HG03460 (cell line): ENCODE measurements around the gene LRRC47.

Experiments used
- ATAC-seq: cut with Tn5 transposase; IDR thresholded peaks from one replicate; pipeline ENCODE4 v1.9.1; 2021; ENCODE audit not compliant: unreplicated experiment

LRRC47 gene

DNA sequence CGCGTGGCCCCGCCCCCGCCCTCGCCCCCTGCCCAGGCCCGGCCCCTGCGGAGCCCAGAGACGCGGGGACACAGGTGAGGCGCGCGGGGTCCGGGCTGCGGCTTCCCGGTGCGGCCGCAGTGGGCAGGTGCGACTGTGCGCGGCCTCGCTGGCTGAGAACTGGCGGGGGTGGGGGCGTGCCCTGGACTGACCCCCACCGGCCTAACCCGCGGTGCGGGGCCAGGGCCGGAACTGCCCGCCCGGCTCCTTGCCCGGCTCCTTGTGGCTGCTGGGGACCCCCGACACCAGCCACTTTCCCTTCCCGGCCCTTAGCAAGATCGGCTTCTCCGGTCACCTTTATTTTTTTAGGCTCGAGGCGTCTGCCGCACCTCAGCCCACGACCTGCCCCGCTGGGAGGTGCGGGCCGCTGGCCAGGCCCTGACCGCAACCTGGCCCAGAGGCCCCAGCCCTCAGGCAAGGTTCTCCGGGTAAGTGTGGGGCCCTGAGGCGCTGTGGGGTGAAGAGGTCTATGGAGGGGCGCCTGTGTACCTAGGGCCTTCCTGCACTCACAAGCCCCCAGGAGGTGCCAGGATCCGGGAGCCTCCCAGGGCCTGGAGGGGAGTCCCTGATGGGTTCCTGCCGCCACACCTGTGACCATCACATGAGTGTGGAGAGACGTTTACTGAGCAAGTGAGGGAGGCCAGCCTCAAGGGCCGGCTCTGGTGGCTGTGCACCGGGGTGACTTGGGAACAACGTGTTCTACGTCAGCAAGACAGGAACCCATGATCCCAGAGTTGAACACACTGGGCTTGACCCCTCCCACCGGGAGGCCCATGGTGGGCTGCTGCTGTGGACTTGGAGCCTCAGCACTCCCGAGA is 23.4 kb downstream of the LRRC47 start, which contains the start of gene SMIM1:
Gene SMIM1 (plus strand): TSS at position 35 of the 857 bp plus-strand sequence. CDS start 2,625 bp downstream, outside the sequence.
- no peak for ATAC-seq

DNA sequence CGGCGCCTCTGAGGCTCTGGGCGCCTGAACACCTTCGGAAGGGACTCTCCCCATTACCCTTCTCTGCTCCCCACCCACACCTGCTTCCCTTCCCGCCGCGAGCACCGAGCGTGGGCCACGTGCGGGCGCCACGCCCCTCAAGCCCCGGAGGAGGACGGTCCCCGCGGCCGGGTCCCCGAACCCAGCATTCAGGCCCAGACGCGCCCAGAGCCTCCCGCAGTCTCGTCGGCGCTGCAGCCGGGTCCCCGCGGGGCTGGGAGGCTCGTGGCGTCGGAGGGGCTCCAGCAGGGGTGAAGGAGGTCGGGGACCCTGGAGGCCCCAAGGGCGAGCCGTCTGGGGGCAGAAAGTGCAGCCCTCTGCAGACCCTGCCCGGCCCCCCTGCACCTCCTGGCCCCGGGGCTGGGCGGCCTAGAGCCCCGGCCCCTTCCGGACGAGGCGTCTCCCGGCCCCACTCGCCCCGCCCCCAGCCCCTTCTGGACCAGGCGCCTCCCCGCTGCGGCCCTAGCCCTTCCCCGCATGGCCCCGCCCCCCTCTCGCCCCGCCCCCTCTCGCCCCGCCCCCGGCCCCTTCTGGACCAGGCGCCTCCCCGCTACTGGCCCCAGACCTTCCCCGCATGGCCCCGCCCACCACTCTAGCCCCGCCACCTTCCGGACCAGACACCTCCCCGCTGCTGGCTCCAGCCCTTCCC is 24.1 kb downstream of the LRRC47 start:
- ATAC-seq, result peak; percentile 67

DNA sequence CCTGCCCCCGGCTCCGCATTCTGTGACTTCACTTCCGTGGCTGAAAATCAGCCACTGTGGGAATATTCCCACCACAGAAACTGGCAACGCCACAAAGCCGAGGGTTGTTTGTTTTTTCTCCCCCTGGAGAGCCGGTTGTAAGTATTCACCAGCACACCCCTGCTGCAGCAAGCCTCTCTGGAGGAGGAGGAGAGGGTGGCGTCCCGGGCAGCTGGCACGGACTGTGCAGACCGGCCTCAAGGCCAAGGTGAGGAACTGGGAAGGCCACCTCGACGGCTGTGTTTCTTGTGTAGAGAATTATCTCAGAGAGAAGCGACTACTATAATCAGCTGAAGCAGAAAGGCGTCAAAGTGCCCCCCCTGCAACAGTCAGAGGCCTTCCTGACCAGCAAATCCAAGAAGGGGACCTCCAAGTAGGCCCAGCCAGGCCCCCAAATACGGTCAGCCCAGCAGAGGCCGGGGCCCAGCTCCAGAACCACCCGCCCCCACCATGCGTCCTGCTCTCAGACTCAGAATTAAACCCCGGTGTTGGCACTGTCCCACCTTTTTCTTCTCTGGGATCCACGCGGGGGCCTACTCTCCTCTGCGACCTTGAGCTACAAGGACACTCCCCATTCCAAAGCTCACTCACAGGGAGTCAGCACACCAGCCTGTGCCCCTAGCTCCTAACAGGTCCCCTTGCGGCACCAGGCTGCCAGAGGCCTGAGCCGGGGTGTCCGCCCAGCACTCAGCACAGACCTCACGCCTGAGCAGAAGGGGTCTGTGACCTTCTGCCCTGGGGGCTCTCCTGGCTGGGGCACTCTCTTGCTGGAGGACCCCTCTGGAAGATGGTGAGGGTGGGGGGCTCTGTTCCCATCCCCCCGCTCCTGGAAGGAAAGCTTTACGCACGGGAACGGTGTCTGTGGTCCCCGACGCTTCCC is 24.9 kb downstream of the LRRC47 start:
- no peak for ATAC-seq

DNA sequence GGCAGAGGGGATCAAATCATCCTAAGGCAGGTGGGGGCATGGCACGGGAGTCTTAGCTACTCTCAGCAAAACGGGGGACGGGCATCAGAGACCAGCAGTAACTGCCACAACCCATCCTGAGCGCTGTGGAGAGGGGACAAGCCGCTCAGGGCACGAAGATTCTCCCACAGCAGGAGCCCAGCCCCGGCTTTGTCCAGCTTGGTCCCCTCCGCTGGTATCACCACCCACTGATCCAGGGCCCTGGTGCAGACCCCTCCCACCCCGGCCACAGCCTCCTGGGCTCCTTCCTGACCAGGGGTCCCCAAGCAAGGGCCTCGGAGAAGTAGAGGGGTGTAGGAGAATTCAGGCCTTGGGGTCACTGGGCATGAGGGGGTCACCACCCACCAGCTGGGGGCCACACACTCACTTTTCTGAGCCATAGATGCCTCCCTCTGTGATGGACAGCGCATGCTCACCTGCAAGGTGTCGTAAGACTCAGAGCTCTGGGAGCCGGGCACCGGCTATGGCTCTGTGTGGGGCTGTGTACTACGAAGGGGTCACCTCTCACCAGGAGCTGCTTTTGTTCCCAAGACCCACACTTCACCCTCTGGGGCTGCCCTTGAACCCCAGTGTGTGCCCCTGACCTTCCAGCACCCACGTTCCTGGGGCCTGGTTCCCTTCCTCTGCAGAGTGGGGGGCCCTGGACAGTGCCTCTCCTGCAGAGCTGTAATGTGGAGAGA is 26.1 kb downstream of the LRRC47 start:
- no peak for ATAC-seq

DNA sequence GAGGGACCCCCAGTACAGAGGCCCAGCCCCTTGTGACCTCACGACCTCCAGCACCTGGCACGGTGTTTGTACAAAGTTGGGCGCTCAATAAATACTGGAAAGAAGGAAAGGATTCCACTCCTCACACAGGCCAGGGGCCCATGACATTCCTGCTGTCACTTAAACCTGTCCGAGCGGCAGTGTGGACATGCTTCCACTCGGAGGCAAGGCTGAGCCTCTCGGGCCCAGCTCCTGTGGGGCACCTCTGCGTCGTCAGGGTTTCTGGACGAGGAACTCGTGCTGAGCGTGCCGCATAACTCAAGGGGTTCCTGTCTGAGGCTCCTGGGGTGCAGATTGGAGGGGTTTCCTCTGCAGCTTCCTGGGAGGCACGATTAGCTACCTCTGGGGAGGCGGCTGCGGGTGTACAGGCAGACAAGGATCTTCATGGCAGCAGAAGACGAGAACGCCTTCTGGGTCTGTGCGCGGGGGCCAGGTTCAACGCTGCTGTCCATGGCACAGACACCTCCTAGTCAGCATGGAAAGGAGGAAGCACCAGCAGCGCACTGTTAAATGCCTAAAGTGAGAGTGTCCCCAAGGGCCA is 27.4 kb downstream of the LRRC47 start:
- ATAC-seq, result no peak

DNA sequence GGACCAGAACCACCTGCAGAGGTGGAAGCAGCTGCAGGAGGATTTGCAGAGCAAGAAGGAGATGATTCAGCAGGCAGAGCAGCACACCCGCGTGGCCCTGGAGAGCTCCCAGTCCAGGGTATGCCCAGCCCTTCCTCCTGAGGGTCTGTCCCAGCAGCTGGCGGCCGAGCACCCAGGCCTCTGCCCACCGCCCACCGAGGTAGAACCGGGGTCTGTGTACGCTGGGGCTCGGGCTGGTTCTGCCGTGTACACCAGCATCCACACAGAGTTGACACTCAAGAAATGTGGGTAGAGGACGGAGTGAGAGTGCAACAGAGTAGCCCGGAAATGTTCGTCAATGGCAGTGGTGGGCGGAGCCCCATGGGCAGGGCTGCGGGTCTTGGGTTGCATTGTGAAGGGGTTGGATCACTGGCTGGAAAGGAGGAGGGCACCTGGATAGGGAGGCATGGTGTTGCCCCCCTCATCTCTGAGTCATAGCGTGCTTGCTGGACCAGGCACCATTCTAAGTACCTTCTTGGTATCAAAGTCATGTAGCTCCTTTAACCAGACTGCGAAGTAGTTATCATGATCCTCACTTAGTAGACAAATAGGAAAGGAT is 28.9 kb downstream of the LRRC47 start:
- no peak for ATAC-seq

DNA sequence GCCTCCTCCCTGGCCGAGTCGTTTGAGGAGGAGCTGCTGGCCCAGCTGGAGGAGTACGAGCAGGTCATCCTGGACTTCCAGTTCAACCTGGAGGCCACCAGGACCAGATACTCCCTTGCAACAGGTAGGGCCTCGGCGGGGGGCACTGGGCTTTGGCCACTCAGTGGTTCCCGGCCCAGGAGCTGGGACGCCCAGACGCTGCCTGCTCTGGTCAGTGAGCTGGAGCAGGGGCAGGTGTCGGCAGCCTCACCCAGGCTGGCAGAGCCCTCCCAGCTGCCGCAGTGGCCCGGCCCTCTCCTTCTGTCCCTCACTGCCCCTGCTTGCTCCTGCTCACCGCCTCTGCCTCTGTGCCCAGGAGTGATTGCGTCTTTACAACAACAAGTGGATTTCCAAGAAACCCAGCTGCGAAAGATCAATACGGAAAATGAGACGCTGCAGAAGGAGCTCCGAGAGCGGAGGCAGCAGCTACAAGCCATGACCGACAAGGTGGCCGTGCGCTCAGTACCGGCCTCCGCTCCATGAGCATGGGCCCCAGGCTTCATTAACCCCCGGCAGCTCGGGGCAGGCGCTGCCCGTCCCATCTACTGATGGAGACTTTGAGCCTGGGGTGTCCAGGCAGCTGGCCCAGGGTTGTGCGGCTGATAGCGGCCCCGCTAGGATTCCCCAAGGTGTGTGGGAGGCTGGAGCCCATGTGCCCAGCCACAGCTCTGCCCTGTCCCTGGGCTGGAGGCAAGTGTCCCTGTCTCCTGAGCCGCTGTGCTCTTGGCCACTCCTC is 32.8 kb downstream of the LRRC47 start:
- ATAC-seq, result no peak

DNA sequence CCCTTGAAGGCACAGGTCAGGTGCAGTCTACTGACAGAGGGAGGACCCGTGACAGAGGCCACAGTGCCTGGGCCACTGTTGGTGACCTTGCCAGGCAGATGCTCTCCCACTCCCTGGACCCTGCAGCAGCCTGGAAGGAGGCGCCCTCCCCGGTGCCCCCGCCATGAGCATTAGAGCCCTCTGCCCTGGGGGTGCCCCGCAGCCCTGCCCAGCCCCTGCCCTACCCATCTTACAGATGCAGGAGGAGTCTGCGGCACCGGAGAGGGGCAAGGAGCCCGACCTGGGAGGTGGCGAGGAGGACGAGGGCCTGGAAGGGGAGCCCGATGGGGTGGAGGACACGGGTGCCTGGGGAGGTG is 33.4 kb downstream of the LRRC47 start:
- ATAC-seq, result no peak

DNA sequence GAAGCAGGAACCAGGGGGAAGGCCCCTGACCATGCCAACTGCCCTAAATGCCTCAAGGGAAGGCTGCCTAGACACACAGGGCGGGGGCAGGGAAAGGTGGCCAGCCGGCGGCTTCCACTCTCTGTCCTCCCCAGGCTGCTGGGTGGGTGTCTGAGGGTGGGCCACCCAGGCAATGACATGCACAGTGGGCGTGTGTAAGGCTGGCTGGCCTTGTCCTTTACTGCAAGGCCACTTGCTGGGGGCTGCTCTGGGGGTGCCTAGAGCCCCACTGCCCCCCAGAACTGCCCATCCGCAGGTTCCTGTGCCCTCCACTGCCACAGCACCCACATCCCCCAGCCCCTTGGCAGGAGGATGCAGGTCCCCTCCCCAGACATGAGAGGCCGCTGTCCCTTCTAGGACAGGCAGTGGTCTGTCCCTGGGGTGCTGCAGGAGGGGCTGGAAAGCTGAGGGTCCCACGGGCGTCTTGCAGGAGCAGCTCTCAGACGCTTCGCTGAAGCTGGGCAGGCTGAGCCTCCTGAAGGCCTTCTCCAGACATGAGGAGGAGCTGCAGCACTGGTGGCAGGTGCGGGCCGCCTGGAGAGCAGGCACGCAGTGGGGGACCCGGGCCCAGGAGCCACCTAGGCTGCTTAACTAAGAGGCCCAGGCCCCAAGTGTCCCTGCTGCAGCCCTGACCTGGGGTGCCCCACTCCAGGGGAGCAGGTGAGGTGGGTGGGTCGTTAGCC is 34.0 kb downstream of the LRRC47 start:
- no peak for ATAC-seq

DNA sequence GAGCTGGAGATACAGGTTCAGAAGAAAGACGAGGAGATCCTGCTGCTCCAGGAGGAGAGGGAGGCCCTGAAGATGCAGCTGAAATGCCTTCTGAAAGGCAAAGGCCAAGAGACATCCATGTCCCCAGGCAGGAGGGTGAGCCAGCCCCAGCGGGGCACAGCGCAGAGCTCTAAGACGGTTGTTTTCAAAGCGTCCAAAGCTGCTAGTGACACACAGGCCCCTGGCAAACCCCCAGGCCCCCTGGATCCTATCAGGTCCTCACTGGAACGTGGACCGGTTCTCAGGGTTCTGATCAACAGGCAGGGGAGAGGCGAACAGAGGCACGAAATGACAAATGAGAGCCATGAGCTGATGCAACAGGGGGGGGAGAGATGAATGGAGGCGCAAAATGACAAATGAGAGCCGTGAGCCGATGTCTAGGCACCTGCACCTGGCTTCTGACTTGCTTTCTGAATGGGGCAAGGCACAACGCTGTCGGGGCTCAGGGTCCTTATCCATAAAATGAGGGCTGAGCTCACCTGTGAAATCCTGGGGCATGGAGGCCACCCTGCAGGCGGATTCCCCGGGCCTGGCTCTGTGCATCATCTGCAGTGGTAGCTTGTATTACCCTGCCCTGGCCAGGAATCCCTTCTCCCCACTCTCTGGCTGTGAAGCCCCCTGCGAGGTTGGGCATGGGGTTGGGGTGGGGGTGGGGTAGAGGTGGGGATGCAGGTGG is 34.8 kb downstream of the LRRC47 start:
- no peak for ATAC-seq

DNA sequence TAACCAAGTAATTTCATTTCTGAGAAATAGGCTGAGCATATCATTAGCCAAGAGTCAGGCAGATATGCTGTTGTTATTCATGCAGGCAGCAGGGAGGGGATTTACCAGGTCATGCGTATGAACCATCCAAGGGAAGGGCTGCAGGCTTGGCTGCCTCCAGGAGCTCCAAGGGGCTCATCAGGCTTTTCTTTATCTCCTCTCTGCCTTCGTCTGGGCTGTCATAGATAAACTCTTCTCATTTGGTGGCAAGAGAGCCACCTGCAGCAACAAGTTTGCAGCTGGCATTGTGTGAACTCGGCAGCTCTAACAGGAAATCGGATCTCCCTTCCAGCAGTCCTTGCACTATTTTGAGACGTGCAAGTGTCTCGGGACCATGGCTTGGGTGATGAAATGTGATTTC is 36.5 kb downstream of the LRRC47 start:
- ATAC-seq, result no peak

DNA sequence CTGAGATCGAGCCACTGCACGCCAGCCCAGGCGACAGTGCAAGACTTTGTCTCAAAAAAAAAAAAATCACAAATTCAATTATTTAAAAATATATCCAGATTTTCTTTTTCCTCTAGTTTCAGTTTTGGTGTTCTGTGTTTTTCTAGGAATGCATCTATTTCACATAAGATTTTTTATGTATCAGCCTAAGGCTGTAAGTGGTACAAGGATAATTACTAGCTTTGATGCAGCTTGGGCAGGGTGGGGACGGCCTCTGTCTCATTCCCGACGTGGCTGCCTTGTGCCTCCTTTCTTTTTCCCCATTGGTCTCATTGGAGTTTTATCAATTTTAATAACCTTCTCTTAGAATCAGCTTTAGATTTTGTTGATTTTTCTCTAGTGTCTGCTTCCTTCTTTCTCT is 37.1 kb downstream of the LRRC47 start:
- no peak for ATAC-seq

DNA sequence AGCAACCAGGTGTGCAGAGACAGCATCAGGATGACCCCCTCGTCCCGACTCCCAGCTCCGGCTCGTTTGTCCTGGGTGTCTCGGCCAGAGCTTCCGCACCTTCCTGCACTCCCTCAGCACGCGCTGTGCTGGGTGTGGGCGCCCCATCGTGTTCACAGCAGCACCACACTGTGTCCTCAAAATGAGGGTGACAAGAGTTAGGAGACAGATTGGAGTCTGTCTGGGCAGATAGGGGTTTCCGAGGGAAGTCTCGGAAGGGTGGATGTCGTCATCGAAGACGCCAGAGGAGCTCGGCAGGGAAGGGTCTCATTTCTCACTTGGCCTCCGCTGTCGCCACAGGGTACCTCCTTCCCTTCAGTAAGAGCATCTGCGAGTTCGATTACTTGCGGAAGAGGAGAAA is 39.9 kb downstream of the LRRC47 start:
- ATAC-seq, result no peak

DNA sequence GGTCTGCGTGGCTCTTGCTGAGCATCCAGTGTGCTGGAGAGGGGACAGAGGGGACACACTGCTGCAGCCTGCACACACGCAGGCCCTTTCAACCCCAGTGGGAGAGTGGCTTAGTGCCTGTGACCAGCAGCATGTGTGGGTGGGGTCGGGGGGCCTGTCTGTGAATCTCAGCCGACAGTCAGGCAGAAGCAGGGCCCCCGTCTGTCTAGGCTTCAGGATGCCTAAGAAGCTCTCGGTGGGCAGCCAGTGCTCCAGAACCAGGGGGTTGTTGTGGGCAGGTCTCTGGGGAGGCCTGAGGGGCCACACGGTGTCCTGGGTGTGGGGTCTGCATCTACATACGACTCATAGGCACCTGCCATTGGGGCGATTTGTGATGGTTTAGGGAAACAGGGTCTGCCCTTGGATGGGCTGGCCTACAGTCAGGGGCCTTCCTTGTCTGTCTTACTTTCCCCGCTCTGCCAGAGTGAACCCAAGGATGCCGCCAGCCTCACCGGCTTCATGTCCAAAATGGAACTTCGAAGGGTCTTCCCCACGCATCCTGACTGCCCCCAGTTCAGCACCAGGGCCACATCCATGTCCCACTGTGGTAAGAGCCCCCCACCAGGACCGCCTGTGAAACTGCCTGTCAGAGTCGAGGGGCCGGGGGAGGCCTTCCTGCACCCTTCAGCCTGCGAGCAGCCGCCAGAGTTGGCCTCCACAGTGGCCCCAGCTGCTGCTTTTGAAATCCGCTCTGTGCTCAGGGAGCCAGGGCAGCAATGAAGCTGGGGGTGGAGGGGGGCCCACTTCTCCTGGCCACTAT is 42.4 kb downstream of the LRRC47 start:
- ATAC-seq, result no peak

DNA sequence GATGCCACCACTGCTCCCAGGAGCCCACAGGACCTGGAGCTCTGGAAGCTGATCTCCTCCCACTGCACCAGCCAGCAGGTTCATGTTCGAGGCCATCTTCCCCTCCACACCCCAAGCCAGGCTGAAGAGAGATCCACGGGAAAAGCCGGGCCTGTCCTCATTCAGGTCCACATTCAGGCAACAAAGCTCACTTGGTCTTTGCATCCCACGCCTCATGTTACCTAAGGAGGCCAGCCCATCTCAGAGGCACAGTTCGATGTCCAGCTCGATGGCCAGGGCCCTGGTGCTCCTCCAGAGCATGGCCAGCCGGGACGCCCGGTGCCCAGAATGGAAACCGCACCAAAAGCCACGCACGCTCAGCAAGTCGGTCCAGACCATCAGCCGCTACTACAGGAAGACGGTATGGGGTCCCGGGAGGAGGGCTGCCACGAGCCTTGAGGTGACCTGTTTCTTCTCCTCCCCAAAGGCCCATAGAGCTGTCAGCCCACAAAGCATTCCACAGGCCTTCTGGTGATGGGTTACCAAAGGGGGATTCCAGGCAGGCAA is 43.8 kb downstream of the LRRC47 start, which contains the start of gene CCDC27:
Gene CCDC27 (plus strand): TSS at position 51 of the 546 bp plus-strand sequence. CDS start 32 bp downstream, at position 83.
- no peak for ATAC-seq

DNA sequence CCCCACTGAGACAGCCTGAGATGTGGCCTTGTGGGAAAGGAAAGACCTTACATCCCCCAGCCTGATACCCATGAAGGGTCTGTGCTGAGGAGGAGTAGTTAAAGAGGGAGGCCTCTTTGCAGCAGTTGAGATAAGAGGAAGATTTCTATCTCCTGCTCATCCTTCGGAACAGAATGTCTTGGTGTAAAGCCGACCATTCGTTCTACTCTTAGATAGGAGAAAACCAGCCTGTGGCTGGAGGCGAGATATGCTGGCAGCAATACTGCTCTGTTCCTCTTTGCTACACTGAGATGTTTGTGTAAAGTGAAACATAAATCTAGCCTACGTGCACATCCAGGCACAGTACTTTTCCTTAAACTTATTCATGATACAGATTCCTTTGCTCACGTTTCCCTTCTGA is 45.6 kb downstream of the LRRC47 start:
- ATAC-seq, result no peak

DNA sequence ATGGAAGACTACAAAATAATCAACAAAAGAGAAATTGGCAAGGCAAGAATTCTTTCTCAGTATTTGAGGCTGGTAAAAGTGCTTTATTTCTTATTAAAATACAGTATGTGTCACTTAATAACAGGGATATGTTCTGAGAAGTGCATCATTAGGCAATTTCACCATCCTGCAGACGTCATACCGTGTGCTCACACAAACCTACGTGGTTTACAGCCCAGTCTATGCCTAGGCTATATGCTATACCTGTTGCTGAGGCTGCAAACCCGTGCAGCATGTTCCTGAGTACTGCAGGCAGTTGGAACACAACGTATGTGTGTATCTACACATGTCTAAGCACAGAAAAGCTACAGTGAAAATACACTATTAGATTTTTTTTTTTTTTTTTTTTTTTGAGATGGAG is 46.8 kb downstream of the LRRC47 start:
- no peak for ATAC-seq
